Colonic mucosa (tissue), 4 donors: ENCODE measurements around the gene GALK2. TPM values are rescaled to one million over a fixed set of nuclear protein-coding genes. Genes with fewer than 3 reads are reported as not detected.

Experiments used
- DNase-seq: peaks from one replicate; pipeline ENCODE4 v3.0.0-alpha.2; 2020
- H3K27ac ChIP-seq: fragments of 200-600 bp; one replicate; pipeline ENCODE4 v1.8.0; 2021
- H3K27me3 ChIP-seq: fragments of 200-600 bp; one replicate; pipeline ENCODE4 v1.8.0; 2021
- H3K36me3 ChIP-seq: fragments of 200-600 bp; one replicate; pipeline ENCODE4 v1.8.0; 2021
- H3K4me1 ChIP-seq: fragments of 200-600 bp; one replicate; pipeline ENCODE4 v1.8.0; 2021; ENCODE audit warnings: mild to moderate bottlenecking
- H3K4me3 ChIP-seq: fragments of 200-600 bp; one replicate; pipeline ENCODE4 v1.8.0; 2021
- H3K9ac ChIP-seq, 2 donors: one replicate each; pipeline ENCODE4 v1.7.0; 2013; ENCODE audit warnings: control low read depth in 2 of 2, low read depth in 2 of 2, low read length in 2 of 2
- H3K9me3 ChIP-seq: fragments of 200-600 bp; one replicate; pipeline ENCODE4 v1.8.0; 2021
- intact Hi-C: fragments of 100-400 bp; cut with DNase I; formaldehyde crosslinking; loops from one replicate; pipeline ENCODE4 v1.14.1; 2022
- total RNA-seq, 2 donors: library from RNA; stranded (reverse); fragmentation: NEBNext Ultra II Directional in 1 of 2; extraction: Animal tissue kit (Norgen Biotek cat#: 25700) in 1 of 2; gene quantifications; one replicate each; pipeline ENCODE4 v1.2.1, GENCODE V29; 2021
- TF ChIP-seq, protein P1 (sequence below): fragments of 200-600 bp; IDR thresholded peaks from one replicate; pipeline ENCODE4 v1.8.0; 2022; ENCODE audit warnings: antibody characterized with exemption, mild to moderate bottlenecking
- donor health status: healthy.
- donor health status: DM: no; HTN: no; CAD: no.
- donor health status: DM: no; HTN: no; CAD: no.

GALK2 gene
- total RNA-seq, 2 donors from 2014 or later = 39.7 to 48.3 TPM

DNA sequence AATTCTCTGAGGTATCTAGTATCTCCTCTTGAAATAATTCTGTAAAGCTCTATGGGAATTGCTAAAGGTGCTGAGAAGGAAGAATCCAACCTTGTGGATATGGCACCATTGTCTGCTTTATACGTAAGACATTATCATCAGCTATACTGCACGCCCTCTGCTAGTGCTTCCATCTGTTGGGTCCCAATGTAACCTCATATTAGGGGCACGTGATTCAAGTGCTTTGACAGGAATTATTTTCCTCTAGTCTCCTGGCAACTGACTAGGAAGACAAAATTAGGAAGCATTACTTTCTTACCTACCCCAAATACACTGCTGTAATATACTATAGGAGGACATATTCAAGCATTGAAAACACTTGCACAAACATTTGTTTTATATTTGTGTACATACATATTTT lies 38.6 kb upstream of the GALK2 start:
- Histone ChIP-seq H3K4me1 (no peaks in the 10 kb centered on the region), H3K27me3 (no peaks in the 10 kb centered on the region), H3K9ac (no peak overlapping the region), H3K9me3 (no peaks in the 10 kb centered on the region), H3K27ac (no peak overlapping the region), H3K4me3 (no peak overlapping the region), H3K36me3 (no peaks in the 10 kb centered on the region)
- TF ChIP-seq, protein P1, sequence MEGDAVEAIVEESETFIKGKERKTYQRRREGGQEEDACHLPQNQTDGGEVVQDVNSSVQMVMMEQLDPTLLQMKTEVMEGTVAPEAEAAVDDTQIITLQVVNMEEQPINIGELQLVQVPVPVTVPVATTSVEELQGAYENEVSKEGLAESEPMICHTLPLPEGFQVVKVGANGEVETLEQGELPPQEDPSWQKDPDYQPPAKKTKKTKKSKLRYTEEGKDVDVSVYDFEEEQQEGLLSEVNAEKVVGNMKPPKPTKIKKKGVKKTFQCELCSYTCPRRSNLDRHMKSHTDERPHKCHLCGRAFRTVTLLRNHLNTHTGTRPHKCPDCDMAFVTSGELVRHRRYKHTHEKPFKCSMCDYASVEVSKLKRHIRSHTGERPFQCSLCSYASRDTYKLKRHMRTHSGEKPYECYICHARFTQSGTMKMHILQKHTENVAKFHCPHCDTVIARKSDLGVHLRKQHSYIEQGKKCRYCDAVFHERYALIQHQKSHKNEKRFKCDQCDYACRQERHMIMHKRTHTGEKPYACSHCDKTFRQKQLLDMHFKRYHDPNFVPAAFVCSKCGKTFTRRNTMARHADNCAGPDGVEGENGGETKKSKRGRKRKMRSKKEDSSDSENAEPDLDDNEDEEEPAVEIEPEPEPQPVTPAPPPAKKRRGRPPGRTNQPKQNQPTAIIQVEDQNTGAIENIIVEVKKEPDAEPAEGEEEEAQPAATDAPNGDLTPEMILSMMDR = no peak
- intact Hi-C loops = no loop called here
- no peak for DNase-seq

DNA sequence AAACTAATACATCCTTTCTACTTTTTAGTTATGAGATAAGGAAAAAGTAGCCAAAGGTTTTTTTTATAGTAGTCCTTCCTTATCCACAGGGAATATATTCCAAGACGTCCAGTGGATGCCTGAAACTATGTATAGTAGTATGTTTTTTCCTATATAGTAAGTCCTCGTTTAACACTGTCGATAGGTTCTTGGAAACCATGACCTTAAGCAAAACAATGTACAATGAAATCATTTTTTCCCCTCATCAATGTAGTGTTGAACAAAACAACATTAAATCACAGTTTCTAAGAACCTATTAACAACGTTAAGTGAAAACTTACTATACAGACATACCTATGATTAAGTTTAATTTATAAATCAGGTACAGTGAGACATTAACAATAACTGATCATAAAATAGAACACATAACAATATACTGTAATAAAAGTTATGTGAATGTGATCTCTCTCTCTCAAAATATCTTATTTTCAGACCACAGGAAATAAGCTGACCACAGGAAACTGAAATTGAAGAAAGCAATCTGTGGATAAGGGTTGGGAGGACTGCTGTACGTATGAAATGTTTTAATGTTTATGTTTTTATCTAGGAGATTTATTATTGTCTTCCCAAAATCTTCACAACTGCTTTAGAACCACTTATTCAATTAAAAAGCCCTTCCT lies 35.2 kb upstream of the GALK2 start:
- Histone ChIP-seq H3K4me3 (no peak overlapping the region), H3K9me3 (no peaks in the 10 kb centered on the region), H3K36me3 (no peaks in the 10 kb centered on the region), H3K27ac (no peak overlapping the region), H3K4me1 (no peaks in the 10 kb centered on the region), H3K9ac (no peak overlapping the region), H3K27me3 (no peaks in the 10 kb centered on the region)
- TF ChIP-seq, protein P1 = no peak
- DNase-seq = no peak
- intact Hi-C loops = no loop called here

DNA sequence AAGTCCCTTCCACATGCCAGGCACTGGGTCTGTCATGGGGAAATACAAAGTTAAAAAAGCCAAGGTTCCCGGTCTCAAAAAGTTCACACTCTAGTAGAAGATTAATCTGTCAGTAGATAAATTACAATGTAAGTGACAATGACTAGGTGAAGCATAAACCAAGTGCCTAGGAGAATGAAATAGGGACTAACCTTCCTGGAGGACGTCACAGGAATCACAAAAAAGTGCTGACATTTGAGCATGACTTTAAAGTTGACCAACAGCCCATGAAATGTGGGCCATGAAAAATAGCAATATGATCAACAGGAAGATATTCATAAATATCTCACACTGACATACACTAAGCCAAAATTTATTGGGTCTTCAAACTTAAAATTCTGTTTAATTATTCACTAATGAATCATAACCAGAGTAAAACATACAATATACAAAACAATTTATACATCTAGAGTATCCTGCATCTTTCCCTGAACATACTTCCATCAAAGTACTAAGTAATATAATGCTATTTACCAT lies 34.6 kb upstream of the GALK2 start:
- no peak for DNase-seq
- Histone ChIP-seq H3K4me1 (no peaks in the 10 kb centered on the region), H3K9me3 (no peaks in the 10 kb centered on the region), H3K27ac (no peak overlapping the region), H3K4me3 (no peak overlapping the region), H3K27me3 (no peaks in the 10 kb centered on the region), H3K36me3 (no peaks in the 10 kb centered on the region), H3K9ac (no peak overlapping the region)
- intact Hi-C loops = no loop called here
- TF ChIP-seq, protein P1 = no peak

DNA sequence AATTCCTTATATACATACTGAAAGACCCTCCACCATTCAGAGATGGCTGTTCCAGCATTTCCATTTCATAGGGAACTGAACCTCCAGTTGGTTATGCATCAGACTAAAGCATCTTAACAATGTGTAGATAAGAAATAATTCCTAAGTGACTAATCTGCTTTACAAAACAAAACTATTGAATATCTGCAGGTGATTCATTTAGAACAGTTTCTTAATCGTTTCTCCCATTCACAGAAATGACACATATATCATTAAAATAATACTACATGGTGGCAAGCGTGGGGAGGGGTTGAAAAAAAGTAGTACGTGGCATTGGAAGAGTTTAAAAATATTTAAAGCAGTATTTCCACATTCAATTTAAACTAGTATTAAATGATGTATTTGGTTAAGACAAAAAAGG lies 34.1 kb upstream of the GALK2 start:
- no peak overlapping the region for H3K27ac ChIP-seq
- no peak for DNase-seq
- H3K9ac ChIP-seq = no peak overlapping the region
- no peaks in the 10 kb centered on the region for H3K4me1 ChIP-seq
- no peaks in the 10 kb centered on the region for H3K36me3 ChIP-seq
- no peaks in the 10 kb centered on the region for H3K9me3 ChIP-seq
- no peaks in the 10 kb centered on the region for H3K27me3 ChIP-seq
- intact Hi-C loops = no loop called here
- H3K4me3 ChIP-seq = no peak overlapping the region
- TF ChIP-seq, protein P1 = no peak

DNA sequence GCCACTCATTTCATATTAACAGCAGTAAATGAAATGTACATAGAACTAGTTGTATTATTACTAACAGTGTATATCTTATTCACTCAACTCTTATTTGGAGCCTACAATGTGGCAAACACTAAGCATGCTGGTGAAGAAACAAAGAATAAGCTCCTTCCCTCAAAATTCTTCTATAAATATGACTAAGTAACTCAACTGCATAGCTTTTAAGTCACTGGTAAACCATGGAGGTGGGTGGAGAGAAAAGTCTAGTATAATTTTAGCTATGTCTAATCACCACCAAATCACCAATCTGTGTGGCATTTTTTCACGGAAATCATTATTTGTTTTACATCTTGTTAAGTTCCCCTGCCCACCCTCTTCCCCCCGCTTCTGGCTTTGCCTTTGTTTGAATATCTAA lies 32.2 kb upstream of the GALK2 start:
- no peak overlapping the region for H3K4me3 ChIP-seq
- H3K9ac ChIP-seq = no peak overlapping the region
- no peaks in the 10 kb centered on the region for H3K9me3 ChIP-seq
- H3K27me3 ChIP-seq = no peaks in the 10 kb centered on the region
- H3K4me1 ChIP-seq = no peaks in the 10 kb centered on the region
- intact Hi-C loops = no loop called here
- TF ChIP-seq, protein P1 = no peak
- no peak overlapping the region for H3K27ac ChIP-seq
- DNase-seq = no peak
- H3K36me3 ChIP-seq = peaks cover under 1% of the 10 kb centered on the region
